Left ventricle myocardium inferior (tissue), 1 donor: ENCODE data around the gene RAB1B. TPM values are rescaled to one million over a fixed set of nuclear protein-coding genes. Genes with fewer than 3 reads are reported as not detected.

Experiments used
- DNase-seq: peaks from one replicate; pipeline ENCODE4 v3.0.0-alpha.2; 2020
- H3K27ac ChIP-seq: fragments of 200-600 bp; replicated peaks from 2 replicates; pipeline ENCODE4 v1.8.0; 2021
- H3K27me3 ChIP-seq: fragments of 200-600 bp; 2 replicates; pipeline ENCODE4 v1.8.0; 2021; ENCODE audit warnings: low read depth
- H3K36me3 ChIP-seq: fragments of 200-600 bp; 2 replicates; pipeline ENCODE4 v1.8.0; 2021
- H3K4me1 ChIP-seq: fragments of 200-600 bp; 2 replicates; pipeline ENCODE4 v1.8.0; 2021
- H3K4me3 ChIP-seq: fragments of 200-600 bp; 2 replicates; pipeline ENCODE4 v1.8.0; 2021; ENCODE audit warnings: mild to moderate bottlenecking, moderate library complexity
- H3K9me3 ChIP-seq: fragments of 200-600 bp; replicated peaks from 2 replicates; pipeline ENCODE4 v1.8.0; 2021
- intact Hi-C: fragments of 100-400 bp; cut with micrococcal nuclease; formaldehyde crosslinking; loops from one replicate; pipeline ENCODE4 v1.11.0; 2022
- total RNA-seq: library from RNA; stranded (reverse); fragmentation: NEBNext Ultra II Directional; extraction: Animal tissue kit (Norgen Biotek cat#: 25700); gene quantifications from one replicate; pipeline ENCODE4 v1.2.1, GENCODE V29; 2021
- TF ChIP-seq, protein P1 (sequence below): fragments of 200-600 bp; IDR thresholded peaks from 2 replicates; pipeline ENCODE4 v1.8.0; 2021; ENCODE audit warnings: antibody characterized with exemption, mild to moderate bottlenecking, borderline replicate concordance
- donor health status: DM: no; HTN: yes; CAD: no; lungs with severe emphysema.

The RAB1B gene
- total RNA-seq, 1 donor from 2014 or later, result 116 TPM

DNA sequence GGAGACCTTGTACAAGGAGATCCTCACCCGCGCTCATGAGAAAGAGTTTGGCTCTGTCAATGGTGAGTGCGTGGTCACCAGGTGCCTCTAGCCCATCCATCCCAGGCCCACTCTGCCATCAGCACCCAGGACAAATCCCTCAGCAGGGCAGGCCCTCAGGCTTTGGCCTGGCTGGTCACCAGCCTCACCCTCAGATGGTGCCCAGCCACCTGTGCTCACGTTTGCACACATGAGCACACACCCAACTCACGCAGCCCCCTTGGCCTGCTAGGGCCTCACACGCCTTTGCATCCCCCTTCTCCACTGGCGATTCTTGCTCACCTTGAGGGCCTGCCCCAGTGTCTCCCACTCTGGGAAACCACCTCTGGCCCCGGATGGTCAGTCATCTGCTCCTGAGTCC lies 4.1 kb upstream of the RAB1B start:
- TF ChIP-seq, protein P1, sequence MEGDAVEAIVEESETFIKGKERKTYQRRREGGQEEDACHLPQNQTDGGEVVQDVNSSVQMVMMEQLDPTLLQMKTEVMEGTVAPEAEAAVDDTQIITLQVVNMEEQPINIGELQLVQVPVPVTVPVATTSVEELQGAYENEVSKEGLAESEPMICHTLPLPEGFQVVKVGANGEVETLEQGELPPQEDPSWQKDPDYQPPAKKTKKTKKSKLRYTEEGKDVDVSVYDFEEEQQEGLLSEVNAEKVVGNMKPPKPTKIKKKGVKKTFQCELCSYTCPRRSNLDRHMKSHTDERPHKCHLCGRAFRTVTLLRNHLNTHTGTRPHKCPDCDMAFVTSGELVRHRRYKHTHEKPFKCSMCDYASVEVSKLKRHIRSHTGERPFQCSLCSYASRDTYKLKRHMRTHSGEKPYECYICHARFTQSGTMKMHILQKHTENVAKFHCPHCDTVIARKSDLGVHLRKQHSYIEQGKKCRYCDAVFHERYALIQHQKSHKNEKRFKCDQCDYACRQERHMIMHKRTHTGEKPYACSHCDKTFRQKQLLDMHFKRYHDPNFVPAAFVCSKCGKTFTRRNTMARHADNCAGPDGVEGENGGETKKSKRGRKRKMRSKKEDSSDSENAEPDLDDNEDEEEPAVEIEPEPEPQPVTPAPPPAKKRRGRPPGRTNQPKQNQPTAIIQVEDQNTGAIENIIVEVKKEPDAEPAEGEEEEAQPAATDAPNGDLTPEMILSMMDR, result no peak
- DNase-seq, result no peak
- intact Hi-C loops, result no loop called here
- no peak overlapping the region for H3K4me3 ChIP-seq
- H3K27me3 ChIP-seq, result no peaks in the 10 kb centered on the region
- H3K27ac ChIP-seq, result no peak overlapping the region
- H3K4me1 ChIP-seq, result peaks cover 28% of the 10 kb centered on the region
- H3K9me3 ChIP-seq, result no peaks in the 10 kb centered on the region
- H3K36me3 ChIP-seq, result peaks cover 48% of the 10 kb centered on the region

GRCh38 chr11:66264914-66265313 lies 3.5 kb upstream of the RAB1B start:
- Histone ChIP-seq H3K4me3 (no peak overlapping the region), H3K9me3 (no peaks in the 10 kb centered on the region), H3K36me3 (peaks cover 46% of the 10 kb centered on the region), H3K27me3 (no peaks in the 10 kb centered on the region), H3K4me1 (peaks cover 33% of the 10 kb centered on the region), H3K27ac (no peak overlapping the region)
- TF ChIP-seq, protein P1, result no peak
- DNase-seq, result no peak
- intact Hi-C loops, result no loop called here

DNA sequence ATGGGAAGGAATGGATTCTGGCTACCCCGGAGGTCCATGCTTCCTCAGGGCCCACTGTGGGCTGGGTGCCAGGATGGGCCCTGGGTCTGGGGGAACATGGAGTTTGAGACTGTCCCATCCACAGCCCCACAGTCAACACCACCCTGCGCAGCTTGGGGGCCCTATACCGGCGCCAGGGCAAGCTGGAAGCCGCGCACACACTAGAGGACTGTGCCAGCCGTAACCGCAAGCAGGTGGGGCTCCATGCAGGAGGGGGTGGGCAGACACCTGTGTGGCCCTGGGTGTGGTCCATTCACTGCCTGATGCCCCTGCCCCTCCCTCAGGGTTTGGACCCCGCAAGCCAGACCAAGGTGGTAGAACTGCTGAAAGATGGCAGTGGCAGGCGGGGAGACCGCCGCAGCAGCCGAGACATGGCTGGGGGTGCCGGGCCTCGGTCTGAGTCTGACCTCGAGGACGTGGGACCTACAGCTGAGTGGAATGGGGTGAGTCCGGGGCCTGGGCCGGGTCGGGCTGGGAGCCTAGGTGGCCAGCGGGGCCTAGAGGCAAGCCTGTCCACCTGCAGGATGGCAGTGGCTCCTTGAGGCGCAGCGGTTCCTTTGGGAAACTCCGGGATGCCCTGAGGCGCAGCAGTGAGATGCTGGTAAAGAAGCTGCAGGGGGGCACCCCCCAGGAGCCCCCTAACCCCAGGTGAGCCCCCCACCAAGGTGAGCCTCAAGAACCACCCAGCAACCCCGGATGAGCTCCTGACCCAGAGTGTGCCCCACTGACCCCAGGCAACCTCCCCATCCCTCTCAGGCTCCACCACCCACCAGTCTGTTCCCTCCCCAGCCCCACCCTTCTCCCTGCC lies 2.7 kb upstream of the RAB1B start:
- Histone ChIP-seq H3K36me3 (peaks cover 38% of the 10 kb centered on the region), H3K4me3 (no peak overlapping the region), H3K27me3 (no peaks in the 10 kb centered on the region), H3K27ac (no peak overlapping the region), H3K9me3 (no peaks in the 10 kb centered on the region), H3K4me1 (peaks cover 42% of the 10 kb centered on the region)
- intact Hi-C loops, result no loop called here
- DNase-seq, result no peak
- TF ChIP-seq, protein P1, result no peak

- H3K27ac ChIP-seq, result peak overlapping the region; percentile 98
- H3K4me3 ChIP-seq, result peak overlapping the region; percentile 90
- no peak for DNase-seq
- peaks cover 48% of the 10 kb centered on the region for H3K4me1 ChIP-seq
- no peaks in the 10 kb centered on the region for H3K9me3 ChIP-seq
- H3K36me3 ChIP-seq, result peaks cover 37% of the 10 kb centered on the region
- TF ChIP-seq, protein P1, result no peak
- no peaks in the 10 kb centered on the region for H3K27me3 ChIP-seq
- intact Hi-C loops, result no loop called here
These were observed 1.9 kb upstream of the RAB1B start for GRCh38 chr11:66266378-66267038.

GRCh38 chr11:66267039-66267378 lies 1.4 kb upstream of the RAB1B start:
- intact Hi-C loops, result no loop called here

More at GRCh38 chr11:66267039-66267378, 1.4 kb upstream of the RAB1B start:
- H3K4me3 ChIP-seq, result peak overlapping the region; percentile 90
- no peak for DNase-seq
- TF ChIP-seq, protein P1, result no peak
- H3K9me3 ChIP-seq, result no peaks in the 10 kb centered on the region
- peak overlapping the region; percentile 98 for H3K27ac ChIP-seq
- H3K27me3 ChIP-seq, result no peaks in the 10 kb centered on the region
- H3K4me1 ChIP-seq, result peaks cover 49% of the 10 kb centered on the region
- H3K36me3 ChIP-seq, result peaks cover 37% of the 10 kb centered on the region
